Activated naive CD4-positive, alpha-beta T cell treated with anti-CD3 and anti-CD28 coated beads, Interleukin-2, amount 10 ng/mL, durations not matched to agents 7 days and 5 days (primary cell): ENCODE measurements around the gene HSF5.

Experiments
- CTCF ChIA-PET: fragments of 350-600 bp; sonication (Branson Sonifier 250); formaldehyde crosslinking; loops from one replicate; lab custom pipeline; 2021; ENCODE audit warnings: antibody characterized with exemption; lab: Charles Lee
- DNase-seq: peaks from one replicate; pipeline ENCODE4 v3.0.0-alpha.2; 2020
- H3K27ac Mint-ChIP-seq: one replicate; pipeline ENCODE4 v1.8.0; 2021; ENCODE audit warnings: mild to moderate bottlenecking, moderate library complexity, mixed read lengths
- H3K27me3 Mint-ChIP-seq: one replicate; pipeline ENCODE4 v1.8.0; 2021; ENCODE audit warnings: mild to moderate bottlenecking, mixed read lengths
- H3K36me3 Mint-ChIP-seq: one replicate; pipeline ENCODE4 v1.8.0; 2021; ENCODE audit warnings: mixed read lengths
- H3K4me1 Mint-ChIP-seq: one replicate; pipeline ENCODE4 v1.8.0; 2021; ENCODE audit warnings: mixed read lengths
- H3K4me3 Mint-ChIP-seq: one replicate; pipeline ENCODE4 v1.8.0; 2021; ENCODE audit warnings: mild to moderate bottlenecking, moderate library complexity, mixed read lengths
- H3K9me3 Mint-ChIP-seq: one replicate; pipeline ENCODE4 v1.8.0; 2021; ENCODE audit warnings: mixed read lengths

Gene HSF5

DNA sequence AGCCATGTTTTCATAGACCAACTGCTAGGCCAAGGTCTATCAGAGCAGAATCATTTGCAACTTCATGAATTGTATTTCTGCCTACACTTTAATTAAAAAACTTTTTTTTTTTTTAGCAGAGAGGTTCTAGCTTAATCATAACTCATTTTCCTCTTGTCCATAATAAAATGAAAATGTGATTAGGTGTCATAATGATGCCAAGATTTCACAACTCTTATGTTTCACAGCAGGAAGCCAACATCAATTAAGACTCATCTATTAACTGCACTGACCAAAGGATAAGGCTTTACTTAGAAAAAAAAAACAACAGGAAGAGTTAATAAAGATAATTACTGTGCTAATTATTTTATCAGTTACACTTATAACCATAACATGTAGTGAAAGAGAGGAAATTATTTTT, 52.0 kb downstream of the HSF5 start:
- CTCF ChIA-PET, result interaction anchor here (0.6 to 1.4 kb wide), 3 partner anchors 11 to 236 kb away, joined by 3 to 4 read pairs (median 3); partner anchors contain the start of gene RNF43
- H3K4me1 Mint-ChIP-seq, result no peaks in the 10 kb centered on the region
- no peak for DNase-seq
- H3K27me3 Mint-ChIP-seq, result no peaks in the 10 kb centered on the region
- no peak overlapping the region for H3K4me3 Mint-ChIP-seq
- no peaks in the 10 kb centered on the region for H3K36me3 Mint-ChIP-seq
- H3K27ac Mint-ChIP-seq, result no peak overlapping the region
- no peaks in the 10 kb centered on the region for H3K9me3 Mint-ChIP-seq

DNA sequence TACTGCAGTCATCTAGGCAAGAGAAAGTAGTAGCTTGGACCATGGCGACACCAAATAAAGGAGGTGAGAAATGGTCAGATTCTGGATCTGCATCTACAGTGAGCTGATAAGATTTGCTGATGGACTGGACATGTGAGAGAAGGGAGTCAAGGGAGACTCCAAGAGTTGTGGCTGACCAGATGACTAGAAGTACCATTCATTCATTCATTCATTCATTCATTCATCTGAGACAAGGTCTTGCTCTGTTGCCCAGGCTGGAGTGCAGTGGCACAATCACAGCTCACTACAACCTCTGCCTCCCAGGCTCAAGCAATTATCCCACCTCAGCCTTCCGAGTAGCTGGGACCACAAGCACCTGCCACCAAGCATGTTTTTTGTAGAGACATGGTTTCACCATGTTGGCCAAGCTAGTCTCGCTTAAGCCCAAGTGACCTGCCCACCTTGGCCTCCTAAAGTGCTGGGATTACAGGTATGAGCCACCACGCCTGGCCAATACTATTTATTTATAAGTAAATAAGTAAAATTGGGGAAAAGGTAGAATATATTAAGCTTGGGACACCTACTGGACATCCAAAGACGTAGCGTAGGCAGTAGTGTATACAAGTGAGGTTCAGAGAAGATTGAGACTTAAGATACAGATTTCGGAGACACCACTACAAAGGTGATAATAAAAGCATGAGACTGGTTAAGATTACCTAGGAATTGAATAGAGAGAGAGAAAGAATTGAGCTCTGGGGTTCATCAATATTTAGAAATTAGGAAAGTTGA, 55.2 kb downstream of the HSF5 start:
- H3K36me3 Mint-ChIP-seq, result no peaks in the 10 kb centered on the region
- H3K9me3 Mint-ChIP-seq, result no peaks in the 10 kb centered on the region
- CTCF ChIA-PET, result interaction anchor here (0.7 to 1.8 kb wide), 4 partner anchors 13 to 135 kb away, joined by 3 to 10 read pairs (median 4); no protein-coding TSS in a partner anchor

DNA sequence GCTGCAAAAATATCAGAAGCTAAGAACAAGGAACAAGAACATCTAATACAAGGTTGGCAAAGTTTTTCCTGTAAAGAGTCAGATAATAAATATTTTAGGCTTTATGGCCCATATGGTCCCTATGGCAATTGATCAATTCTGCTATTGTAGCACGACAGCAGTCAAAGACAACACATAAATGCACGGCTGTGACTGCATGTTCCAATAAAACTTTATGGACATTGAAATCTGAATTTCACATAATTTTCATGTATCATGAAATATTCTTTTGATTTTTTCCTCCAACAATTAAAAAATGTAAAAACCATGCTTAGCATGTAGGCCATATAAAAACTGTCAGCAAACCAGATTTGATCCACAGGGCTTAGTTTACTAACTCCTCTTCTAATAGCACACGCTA, 60.4 kb downstream of the HSF5 start:
- H3K4me3 Mint-ChIP-seq, result no peak overlapping the region
- no peak for DNase-seq
- H3K36me3 Mint-ChIP-seq, result no peaks in the 10 kb centered on the region
- no peak overlapping the region for H3K27ac Mint-ChIP-seq
- no peaks in the 10 kb centered on the region for H3K9me3 Mint-ChIP-seq
- H3K27me3 Mint-ChIP-seq, result no peaks in the 10 kb centered on the region
- CTCF ChIA-PET, result interaction anchor here (1.2 kb wide), 1 partner anchor 211 kb away, joined by 4 read pairs; no protein-coding TSS in a partner anchor
- H3K4me1 Mint-ChIP-seq, result no peaks in the 10 kb centered on the region

More for the DNA sequence above, 55.2 kb downstream of the HSF5 start:
- H3K4me1 Mint-ChIP-seq, result no peaks in the 10 kb centered on the region
- H3K27ac Mint-ChIP-seq, result no peak overlapping the region
- no peak for DNase-seq
- H3K27me3 Mint-ChIP-seq, result no peaks in the 10 kb centered on the region
- no peak overlapping the region for H3K4me3 Mint-ChIP-seq

DNA sequence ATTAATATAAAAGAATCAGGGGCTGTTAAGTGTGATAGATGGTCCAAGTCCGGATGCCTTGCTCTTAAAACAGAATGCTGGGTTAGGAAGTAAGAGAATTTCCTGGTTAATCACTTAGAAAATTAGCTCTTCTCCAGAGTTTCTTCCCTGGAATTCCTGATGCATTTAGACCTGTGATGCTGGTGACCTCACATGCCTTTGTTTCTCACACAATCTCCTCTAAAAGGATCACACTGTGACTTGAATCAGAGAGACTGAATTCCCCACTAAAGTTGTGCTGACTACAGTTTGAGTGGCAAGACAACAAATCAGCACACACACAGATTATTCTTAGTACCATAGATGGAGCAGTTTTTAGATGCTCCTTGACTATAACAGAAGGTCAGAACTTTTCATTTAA, 66.5 kb downstream of the HSF5 start:
- H3K27me3 Mint-ChIP-seq, result peaks cover 3% of the 10 kb centered on the region
- H3K4me1 Mint-ChIP-seq, result peaks cover 19% of the 10 kb centered on the region
- no peak overlapping the region for H3K4me3 Mint-ChIP-seq
- H3K36me3 Mint-ChIP-seq, result no peaks in the 10 kb centered on the region
- no peaks in the 10 kb centered on the region for H3K9me3 Mint-ChIP-seq
- CTCF ChIA-PET, result interaction anchor here (2.8 kb wide), 1 partner anchor 105 kb away, joined by 9 read pairs; no protein-coding TSS in a partner anchor
- H3K27ac Mint-ChIP-seq, result no peak overlapping the region
- no peak for DNase-seq

DNA sequence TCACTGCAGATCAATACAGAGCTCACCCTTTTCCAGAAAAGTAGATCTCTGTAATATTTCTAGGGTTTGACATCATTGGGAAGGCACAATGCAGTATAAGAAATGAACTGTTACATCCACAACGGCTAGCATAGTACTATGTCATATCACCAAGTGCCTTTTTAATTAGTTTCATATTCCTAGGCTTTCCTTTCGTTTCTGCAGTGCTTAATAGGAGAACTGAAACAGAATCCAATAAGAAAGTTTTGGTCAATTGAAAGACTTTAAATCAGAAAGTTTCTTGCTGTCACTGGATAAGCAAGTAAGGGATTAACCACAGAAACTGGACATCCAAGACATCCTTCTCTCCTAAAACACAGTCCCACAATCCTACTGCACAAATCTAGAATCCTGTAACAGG, 67.4 kb downstream of the HSF5 start:
- no peak overlapping the region for H3K4me3 Mint-ChIP-seq
- no peaks in the 10 kb centered on the region for H3K36me3 Mint-ChIP-seq
- no peaks in the 10 kb centered on the region for H3K9me3 Mint-ChIP-seq
- CTCF ChIA-PET, result interaction anchor here (1.9 to 2.8 kb wide), 3 partner anchors 13 to 117 kb away, joined by 5 to 9 read pairs (median 5); no protein-coding TSS in a partner anchor
- H3K4me1 Mint-ChIP-seq, result peaks cover 19% of the 10 kb centered on the region
- peaks cover 3% of the 10 kb centered on the region for H3K27me3 Mint-ChIP-seq
- no peak overlapping the region for H3K27ac Mint-ChIP-seq
- no peak for DNase-seq

DNA sequence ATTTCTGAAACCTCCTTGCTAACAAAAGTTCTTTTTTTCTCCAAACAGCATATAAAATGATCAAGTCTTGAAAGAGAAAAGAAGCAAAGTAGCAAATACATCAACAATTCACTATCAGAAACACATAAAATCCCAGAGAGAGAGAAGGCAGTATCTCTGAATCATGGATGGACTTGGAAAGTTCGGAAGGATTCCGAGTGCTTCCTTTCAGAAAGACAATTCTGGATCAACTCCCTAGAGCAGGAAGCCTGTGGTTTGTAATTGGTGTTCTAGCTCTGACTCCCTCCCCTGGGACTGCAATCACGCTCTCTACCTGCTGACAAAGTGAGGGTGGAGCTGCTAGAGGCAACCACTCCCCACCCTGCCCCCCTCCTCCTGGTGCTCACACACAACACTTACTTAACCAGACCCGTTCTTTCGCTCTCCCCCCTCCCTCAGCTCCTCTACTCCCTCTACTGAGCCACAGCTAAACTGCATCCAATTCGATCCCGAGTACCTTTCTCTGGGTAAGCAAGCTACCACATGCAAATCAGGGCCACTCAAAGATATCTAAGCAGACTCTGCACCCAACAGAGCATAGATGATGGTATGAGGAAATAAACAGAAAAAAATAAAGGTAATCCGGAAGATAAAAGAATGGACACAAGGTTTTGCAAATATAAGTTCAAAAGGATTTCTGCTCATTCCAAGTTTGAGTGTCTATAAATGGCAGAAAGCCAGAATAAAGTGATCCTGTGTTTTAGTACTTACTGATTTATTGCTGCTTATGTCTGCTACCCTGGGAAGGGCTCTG, 70.7 kb downstream of the HSF5 start, which contains the start of gene RNF43:
TSS of gene RNF43 (minus strand) at position 235 of the 793 bp plus-strand sequence. CDS start 1,957 bp downstream, outside the sequence.
- CTCF ChIA-PET, result interaction anchor here (0.6 to 4.6 kb wide), 39 partner anchors 9 to 170 kb away, joined by 3 to 61 read pairs (median 5); partner anchors contain the start of genes SUPT4H1 and TSPOAP1

DNA sequence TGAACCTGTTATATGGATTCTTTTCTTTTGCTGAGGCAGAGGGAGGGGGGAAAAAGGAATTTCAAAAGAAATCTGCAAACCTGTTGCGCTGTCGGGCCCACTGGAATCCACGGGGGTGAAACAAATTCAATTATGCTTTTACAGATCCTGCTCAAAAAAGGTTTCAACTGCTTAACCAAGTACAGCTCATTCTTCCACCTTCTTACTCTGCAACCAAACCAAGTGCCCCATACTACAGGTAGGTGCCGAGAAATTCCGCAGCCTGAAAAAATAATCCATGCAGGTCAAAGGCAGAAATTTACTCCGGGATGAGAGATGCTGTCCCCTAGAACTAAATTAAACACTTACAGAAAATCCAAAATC, 71.3 kb downstream of the HSF5 start:
- Mint-ChIP-seq H3K4me1 (peaks cover 19% of the 10 kb centered on the region), H3K27ac (no peak overlapping the region)

More for the DNA sequence above, 70.7 kb downstream of the HSF5 start, which contains the start of gene RNF43:
- no peaks in the 10 kb centered on the region for H3K36me3 Mint-ChIP-seq
- no peaks in the 10 kb centered on the region for H3K9me3 Mint-ChIP-seq
- peaks cover 7% of the 10 kb centered on the region for H3K27me3 Mint-ChIP-seq
- no peak within 1 kb of the TSS for H3K4me3 Mint-ChIP-seq
- peak; percentile 93 for DNase-seq
- H3K4me1 Mint-ChIP-seq, result peaks cover 19% of the 10 kb centered on the region
- no peak within 1 kb of the TSS for H3K27ac Mint-ChIP-seq

DNA sequence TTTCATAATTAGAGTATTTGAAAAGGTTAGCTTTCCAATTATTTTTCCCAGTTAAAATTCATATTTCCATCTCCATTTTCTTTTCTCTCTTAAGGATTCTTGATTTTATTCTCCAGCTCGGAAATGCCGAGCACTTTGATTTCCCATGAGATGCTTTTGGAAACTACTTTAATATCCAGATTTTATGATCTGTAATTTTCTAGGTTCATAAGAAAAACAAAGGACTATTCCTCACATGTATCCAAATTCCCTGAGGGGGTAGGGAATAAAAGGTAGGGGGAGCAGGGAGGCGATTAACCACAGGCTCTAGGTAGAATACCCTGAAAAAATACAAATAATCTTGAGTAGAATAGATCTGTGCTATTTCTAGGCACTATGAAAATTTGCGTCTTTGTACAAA, 71.8 kb downstream of the HSF5 start:
- no peak for DNase-seq
- no peak overlapping the region for H3K4me3 Mint-ChIP-seq
- peaks cover 19% of the 10 kb centered on the region for H3K4me1 Mint-ChIP-seq
- peaks cover 4% of the 10 kb centered on the region for H3K27me3 Mint-ChIP-seq
- no peaks in the 10 kb centered on the region for H3K9me3 Mint-ChIP-seq
- H3K27ac Mint-ChIP-seq, result no peak overlapping the region
- CTCF ChIA-PET, result interaction anchor here (1.2 to 4.6 kb wide), 11 partner anchors 25 to 167 kb away, joined by 3 to 61 read pairs (median 7); partner anchors contain the start of gene SUPT4H1
- no peaks in the 10 kb centered on the region for H3K36me3 Mint-ChIP-seq

More for the DNA sequence above, 71.3 kb downstream of the HSF5 start:
- Mint-ChIP-seq H3K4me3 (no peak overlapping the region), H3K27me3 (peaks cover 4% of the 10 kb centered on the region), H3K36me3 (no peaks in the 10 kb centered on the region), H3K9me3 (no peaks in the 10 kb centered on the region)
- DNase-seq, result no peak
- CTCF ChIA-PET, result interaction anchor here (0.9 to 4.6 kb wide), 31 partner anchors 9 to 169 kb away, joined by 3 to 61 read pairs (median 5); partner anchors contain the start of genes SUPT4H1 and TSPOAP1

DNA sequence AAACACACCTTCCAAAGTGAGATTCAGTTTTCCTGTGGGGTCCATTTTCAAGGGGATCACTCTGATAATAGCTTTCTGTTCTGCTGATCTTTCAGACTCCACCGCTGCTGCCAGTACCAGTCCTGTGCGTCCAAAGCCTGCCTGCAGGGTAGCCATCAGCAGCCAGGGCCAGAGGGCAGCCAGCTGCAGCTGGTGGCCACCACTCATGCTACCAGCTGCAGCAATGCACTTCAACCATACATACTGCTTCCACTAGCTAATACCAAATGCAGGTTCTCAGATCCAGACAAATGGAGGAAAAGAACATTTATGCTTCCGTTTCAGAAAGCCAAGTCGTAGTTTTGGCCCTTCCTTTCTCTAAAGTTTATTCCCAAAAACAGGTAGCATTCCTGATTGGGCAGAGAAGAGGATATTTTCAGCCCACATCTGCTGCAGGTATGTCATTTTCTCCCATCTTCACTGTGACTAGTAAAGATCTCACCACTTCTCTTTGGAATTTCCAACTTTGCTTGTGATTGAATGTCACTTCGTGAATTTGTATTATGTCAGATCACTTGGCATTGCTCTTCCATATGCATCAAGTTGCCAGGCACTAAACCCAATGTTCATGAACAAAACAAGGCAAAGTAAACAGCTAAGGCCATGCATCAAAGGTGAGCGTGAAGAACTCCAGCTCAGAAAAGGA, 72.7 kb downstream of the HSF5 start:
- CTCF ChIA-PET, result interaction anchor here (1.2 to 4.6 kb wide), 4 partner anchors 64 to 166 kb away, joined by 4 to 61 read pairs (median 18); partner anchors contain the start of gene SUPT4H1
- Mint-ChIP-seq H3K4me3 (no peak overlapping the region), H3K4me1 (peaks cover 19% of the 10 kb centered on the region), H3K36me3 (no peaks in the 10 kb centered on the region), H3K9me3 (no peaks in the 10 kb centered on the region), H3K27ac (no peak overlapping the region), H3K27me3 (peaks cover 4% of the 10 kb centered on the region)
- DNase-seq, result no peak

DNA sequence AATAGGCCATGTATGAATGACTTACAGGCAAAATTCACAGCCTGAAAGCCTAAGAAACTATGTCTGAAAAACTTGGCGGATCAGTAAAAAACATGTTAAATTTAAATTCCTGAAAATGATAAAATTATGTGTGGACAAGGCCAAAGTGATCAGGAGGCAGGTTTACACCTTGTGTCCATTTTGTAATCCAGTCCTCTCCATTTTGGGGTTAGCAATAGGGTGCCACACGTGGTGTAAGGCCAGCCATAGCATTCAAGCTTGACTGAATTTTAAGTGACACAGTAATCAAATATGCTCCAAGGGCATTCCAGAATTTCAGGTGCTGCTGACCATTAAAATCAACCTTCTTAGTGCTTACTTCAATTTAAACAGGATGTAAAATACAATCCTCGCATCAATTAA, 73.6 kb downstream of the HSF5 start:
- CTCF ChIA-PET, result interaction anchor here (0.7 to 4.6 kb wide), 4 partner anchors 63 to 165 kb away, joined by 3 to 61 read pairs (median 10); partner anchors contain the start of gene SUPT4H1
- no peak for DNase-seq
- H3K4me1 Mint-ChIP-seq, result peaks cover 19% of the 10 kb centered on the region
- no peak overlapping the region for H3K4me3 Mint-ChIP-seq
- no peaks in the 10 kb centered on the region for H3K36me3 Mint-ChIP-seq
- H3K9me3 Mint-ChIP-seq, result no peaks in the 10 kb centered on the region
- no peak overlapping the region for H3K27ac Mint-ChIP-seq
- peaks cover 5% of the 10 kb centered on the region for H3K27me3 Mint-ChIP-seq

DNA sequence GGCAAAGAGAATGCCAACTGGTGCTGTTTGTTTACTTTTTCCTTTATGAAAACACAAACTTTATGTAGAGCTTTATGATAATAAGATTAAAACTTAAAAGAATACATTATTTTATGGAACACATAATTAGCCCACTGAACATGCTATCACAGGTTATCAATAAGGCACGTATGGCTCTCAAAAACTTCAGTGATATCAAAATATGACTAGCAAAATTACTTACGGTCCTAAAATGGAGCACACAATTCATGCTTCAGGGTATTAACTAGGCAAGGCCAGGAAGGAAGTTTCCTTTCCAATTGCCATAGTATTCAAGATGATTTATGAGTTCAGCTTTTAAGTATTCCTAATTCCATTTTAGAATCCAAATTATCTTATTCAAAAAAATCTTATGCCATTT, 74.5 kb downstream of the HSF5 start:
- Mint-ChIP-seq H3K27ac (no peak overlapping the region), H3K9me3 (no peaks in the 10 kb centered on the region), H3K4me1 (peaks cover 19% of the 10 kb centered on the region), H3K36me3 (no peaks in the 10 kb centered on the region), H3K4me3 (no peak overlapping the region), H3K27me3 (peaks cover 7% of the 10 kb centered on the region)
- CTCF ChIA-PET, result interaction anchor here (1.4 to 4.6 kb wide), 3 partner anchors 62 to 164 kb away, joined by 3 to 16 read pairs (median 9); partner anchors contain the start of gene SUPT4H1
- DNase-seq, result no peak

DNA sequence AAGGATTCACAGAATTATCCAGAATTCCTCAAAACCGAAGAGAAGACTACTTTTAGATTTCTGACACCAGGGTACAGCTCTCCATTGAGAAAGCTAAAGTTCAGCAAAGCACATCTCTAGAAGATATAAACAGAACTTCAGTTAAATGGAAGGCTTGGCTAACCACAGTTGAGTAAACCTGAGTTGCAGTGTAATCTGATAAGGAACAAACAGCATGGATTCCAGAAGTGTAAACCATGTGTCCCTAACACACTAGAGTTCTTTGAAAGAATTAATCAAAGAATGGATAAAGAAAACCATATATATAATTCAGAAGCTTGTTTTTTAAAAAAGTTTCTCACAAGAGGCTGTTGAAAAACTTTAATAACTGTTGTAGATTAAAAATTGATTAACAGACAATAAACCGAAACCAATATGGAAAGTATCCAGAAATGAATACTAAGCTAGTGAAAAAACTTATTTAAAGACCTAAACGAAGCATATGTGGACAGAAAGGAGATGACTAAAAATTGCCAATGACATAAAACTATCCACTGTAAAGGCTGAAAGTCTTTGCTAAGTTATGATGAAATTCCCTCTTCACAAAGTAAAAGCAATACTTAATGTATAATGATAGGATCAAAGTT, 75.1 kb downstream of the HSF5 start:
- CTCF ChIA-PET, result interaction anchor here (1.0 to 1.9 kb wide), 3 partner anchors 61 to 109 kb away, joined by 3 to 9 read pairs (median 3); partner anchors contain the start of gene SUPT4H1
- peaks cover 14% of the 10 kb centered on the region for H3K4me1 Mint-ChIP-seq
- no peaks in the 10 kb centered on the region for H3K36me3 Mint-ChIP-seq
- H3K27me3 Mint-ChIP-seq, result peaks cover 7% of the 10 kb centered on the region
- no peak overlapping the region for H3K4me3 Mint-ChIP-seq
- no peaks in the 10 kb centered on the region for H3K9me3 Mint-ChIP-seq
- H3K27ac Mint-ChIP-seq, result no peak overlapping the region
- no peak for DNase-seq
